Urothelium cell line (cell line): ENCODE measurements around the gene CCDC57.
A peak's percentile ranks its signal among the peaks of the same experiment; 100 is the strongest.
"Not testable (repeated sequence)": the region's sequence is repeated elsewhere in the genome, so short reads cannot be mapped to it uniquely, and the experiment has no call there.

Experiments used
- DNase-seq: peaks from one replicate; pipeline ENCODE4 v3.0.0; 2011; ENCODE audit warnings: low spot score, mixed read lengths
- FAIRE-seq: peaks from 2 replicates; lab custom pipeline; 2011; peaks lifted over from hg19 to GRCh38; lab: Jason Lieb, UNC

CCDC57 gene

GRCh38 chr17:82138511-82138992 lies 74.1 kb downstream of the CCDC57 start:
- DNase-seq (no peak), FAIRE-seq (peak; percentile 5)

DNA sequence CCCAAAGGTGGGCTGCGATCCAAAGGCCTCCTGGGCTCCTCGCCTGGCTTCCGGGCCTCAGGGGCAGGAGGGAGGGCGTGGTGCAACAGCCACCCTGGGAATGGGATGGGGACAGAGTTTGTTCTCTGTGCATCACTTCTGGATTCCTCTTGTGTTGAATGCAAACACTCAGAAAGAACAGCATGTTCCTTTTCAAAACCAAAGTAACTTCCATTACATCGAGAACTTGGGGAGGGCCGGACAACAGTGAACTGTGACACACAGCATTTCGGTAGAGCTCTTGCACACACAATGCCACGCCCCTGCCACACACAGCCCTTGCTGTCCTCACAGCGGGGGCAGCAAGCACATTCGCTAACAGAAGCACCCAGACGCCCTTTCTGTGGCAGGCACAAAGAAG lies 78.5 kb downstream of the CCDC57 start:
- FAIRE-seq (peak; percentile 5), DNase-seq (no peak)

DNA sequence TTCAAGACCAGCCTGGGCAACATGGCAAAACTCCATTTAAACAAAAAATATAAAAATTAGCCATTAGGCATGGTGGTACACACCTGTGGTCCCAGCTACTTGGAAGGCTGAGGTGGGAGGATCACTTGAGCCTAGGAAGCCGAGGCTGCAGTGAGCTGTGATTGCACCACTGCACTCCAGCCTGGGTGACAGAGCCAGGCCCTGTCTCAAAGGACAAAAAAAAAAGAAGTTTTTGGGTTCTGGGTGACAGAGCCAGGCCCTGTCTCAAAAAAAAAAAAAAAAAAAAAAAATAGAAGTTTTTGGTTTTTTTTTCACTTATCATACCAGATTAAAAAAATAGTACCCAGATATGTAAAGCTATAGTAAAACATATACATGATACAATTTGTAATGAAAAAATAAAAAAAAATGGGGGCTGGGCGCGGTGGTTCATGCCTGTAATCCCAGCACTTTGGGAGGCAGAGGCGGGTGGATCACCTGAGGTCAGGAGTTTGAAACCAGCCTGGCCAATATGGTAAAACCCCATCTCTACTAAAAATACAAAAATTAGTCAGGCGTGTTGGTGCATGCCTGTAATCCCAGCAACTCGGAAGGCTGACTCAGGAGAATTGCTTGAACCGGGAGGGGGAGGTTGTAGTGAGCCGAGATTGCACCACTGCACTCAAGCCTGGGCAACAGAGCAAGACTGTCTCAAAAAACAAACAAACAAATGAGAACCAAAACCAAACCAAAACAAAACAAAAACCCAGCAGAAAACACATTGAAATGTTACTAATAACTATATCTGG lies 79.3 kb downstream of the CCDC57 start:
- DNase-seq, FAIRE-seq: not testable (repeated sequence)

DNA sequence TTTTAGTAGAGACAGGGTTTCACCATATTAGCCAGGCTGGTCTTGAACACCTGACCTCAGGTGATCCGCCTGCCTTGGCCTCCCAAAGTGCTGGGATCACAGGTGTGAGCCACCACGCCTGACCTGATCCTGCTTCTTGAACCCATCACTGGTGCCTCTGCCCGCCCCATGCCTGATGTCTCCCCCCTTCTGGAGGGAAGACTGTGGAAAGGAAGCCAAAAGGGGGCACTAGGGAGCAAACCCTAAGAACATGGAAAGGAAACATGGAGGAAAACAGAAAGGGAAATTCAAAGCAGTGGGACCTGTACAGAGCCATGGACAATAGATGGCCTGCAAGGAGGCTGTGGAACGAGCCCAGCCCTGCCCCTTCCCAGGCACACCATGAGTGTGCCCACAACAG lies 83.5 kb downstream of the CCDC57 start:
- no peak for DNase-seq
- FAIRE-seq: no peak

- FAIRE-seq (no peak), DNase-seq (no peak)
Observed at GRCh38 chr17:82128287-82128686, 84.4 kb downstream of the CCDC57 start.

- FAIRE-seq: no peak
Observed at GRCh38 chr17:82127704-82128103, 84.9 kb downstream of the CCDC57 start.

DNA sequence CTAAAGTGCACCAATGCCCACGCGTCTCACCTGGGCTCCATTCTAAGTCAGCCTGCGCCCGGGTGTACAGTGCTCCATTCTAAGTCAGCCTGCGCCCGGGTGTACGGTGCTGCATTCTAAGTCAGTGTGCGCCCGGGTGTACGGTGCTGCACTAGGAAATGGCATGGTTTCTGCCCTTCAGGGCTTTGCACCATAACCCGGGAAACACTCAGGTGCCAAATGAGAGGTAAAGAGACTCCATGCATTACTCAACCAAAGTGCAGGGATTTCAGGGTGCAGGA lies 85.4 kb downstream of the CCDC57 start:
- FAIRE-seq (no peak), DNase-seq (no peak)

More at GRCh38 chr17:82127704-82128103, 84.9 kb downstream of the CCDC57 start:
- no peak for DNase-seq

DNA sequence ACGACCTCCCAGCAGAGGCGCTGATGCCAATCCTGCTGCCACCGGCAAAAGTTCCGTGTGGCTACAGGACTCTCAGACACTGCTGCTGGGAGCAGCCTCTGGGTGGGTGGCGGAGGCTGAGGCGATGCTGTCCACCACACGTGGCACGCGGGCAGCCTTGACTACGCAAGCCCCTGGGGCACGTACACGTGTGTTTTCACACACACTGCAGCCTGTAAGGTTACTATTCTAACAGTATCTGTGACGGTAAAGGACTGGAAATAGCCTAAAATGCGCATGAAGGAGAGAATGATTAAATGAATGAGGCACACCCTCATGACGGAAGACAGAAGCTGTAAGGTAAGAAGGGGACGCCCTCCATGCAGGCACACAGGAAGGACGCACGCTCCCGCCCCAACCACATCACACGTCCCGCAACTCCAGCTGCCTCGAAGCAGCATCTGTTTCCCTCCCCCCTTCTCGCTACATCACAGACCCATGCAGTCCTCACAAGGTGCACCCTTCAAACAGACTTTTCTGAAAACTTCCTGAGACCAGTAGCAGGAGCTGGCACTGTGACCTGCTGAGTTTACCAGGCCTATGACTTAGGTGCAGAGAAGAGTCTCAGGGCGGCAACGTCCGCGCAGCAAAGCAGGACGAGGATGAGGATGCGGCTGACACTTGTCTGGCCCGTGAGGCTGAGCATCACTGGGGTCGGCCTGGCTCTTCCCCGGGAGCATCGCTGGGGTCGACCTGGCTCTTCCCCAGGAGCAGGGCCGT lies 85.9 kb downstream of the CCDC57 start:
- DNase-seq: no peak
- peak; percentile 81 for FAIRE-seq

GRCh38 chr17:82124101-82124500 lies 88.5 kb downstream of the CCDC57 start:
- peak; percentile 20 for FAIRE-seq
- DNase-seq: no peak

DNA sequence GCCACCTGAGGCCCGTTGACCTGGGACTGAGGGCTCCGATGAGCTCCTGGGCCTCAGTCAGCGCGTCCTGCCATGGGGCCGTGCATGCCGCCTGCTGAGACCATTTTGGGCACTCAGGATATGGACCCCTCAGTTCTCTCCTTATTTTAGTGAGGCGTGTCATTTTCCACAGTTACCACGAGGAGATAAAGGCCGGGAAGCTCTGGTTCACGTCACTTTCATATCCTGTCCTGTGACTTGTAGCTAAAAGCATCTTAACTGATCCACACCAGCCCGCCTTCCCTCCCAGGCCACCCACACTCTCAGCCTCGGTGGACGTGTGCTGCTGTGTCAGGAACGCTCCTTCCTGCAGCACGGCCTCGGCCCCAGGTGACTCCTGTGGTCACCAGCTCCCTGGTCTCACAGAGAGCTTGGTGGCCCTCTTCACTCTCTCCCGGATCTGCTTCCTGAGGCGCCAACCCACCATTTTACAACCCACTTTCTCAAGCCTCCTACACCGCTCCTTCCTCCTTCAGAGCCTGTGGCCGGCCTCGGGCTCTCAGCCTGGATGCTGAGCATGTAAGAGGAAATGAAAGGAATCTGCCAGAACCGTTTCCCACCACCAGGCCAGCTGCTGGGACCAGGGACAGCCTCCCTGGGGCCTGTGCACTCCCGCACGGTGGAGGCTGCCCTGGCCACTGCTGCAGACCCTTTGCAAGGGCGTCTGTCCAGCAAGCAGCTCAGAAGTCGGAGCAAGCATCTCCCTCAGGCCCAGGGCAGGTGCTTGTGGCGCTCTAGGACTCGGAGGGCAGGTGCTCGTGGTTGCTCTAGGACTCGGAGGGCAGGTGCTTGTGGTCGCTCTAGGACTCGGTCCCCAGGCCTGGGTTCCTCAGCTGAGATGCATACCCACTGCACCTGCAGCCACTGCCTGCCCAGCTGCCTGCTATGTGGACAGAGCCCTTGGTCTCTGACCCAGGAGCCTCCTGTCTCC lies 90.7 kb downstream of the CCDC57 start:
- FAIRE-seq (peak; percentile 53), DNase-seq (no peak)

- no peak for DNase-seq
- no peak for FAIRE-seq
Observed at GRCh38 chr17:82121246-82121645, 91.4 kb downstream of the CCDC57 start.

DNA sequence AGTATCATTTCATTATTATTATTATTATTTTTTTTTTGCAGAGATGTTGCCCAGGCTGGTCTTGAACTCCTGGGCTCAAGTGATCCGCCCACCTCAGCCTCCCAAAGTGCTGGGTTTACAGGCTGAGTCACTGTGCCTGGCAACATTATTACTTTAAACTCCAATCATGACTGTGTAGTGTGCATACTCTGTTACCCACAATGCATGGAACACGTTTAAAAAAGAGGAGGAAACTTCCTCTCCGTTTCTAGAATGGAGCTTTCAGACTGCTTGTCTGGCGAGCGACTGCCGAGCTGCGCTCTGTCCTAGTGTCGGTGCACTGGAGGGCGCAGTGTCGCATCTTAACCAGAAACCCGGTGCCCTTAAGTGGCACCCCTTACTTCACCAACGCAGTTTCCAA lies 92.5 kb downstream of the CCDC57 start:
- DNase-seq (no peak), FAIRE-seq (no peak)

DNA sequence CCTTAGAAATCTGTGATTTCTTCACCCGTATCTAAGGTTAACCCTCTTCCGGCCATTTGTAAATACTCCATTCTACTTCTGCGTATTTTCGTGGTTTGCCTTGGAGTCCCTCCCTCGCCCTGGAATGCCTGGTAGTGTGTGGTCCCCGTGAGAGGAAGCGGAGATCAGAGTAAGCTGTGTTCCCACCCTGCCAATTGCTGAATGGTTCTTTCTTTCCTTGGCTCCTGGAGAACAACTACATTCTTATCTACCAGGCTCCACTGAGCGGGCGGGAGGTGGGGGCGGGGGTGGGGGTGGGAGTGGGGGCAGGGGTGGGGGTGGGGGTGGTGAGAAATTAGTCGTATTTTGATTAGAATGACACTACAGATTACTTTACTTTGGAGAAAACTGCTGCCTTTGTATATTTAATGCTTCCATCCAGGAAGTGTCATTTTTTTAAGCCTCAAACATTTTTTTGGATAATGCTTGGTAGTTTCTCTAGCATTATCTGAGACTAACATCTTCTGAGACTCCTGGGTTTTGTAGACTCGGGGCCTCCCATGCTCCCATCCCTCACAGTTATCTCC lies 93.7 kb downstream of the CCDC57 start:
- no peak for DNase-seq
- no peak for FAIRE-seq

DNA sequence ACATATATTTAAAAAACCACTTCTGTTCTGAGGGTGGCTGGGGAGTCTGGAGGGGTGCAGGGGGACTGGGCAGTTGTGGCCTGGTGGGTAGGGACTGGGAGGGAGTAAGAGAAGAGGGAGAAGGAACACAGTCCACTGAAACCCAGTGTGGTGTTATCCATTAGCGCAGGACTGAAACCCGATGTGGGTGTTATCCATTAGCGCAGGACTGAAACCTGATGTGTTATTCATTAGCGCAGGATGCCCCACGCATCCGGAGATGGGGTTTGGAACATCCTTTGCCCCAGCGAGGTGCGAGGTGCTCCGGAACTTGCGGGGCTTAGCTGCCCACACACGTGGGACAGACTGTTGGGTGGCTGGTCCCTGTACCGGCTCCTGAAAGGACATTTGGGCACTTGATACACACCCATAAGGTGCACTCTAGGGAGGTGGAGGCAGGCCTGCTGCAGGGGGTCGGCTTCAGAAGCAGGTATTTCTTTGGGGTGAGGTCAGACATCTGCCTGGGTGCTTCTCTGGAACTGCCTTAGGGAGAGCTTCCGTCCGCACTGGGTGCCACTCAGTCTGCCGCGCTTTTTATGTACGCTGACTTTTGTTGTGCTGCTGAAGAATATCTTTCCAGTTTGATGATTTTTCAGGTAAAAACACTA lies 94.4 kb downstream of the CCDC57 start:
- DNase-seq (no peak), FAIRE-seq (peak; percentile 35)

GRCh38 chr17:82117139-82118090 lies 95.2 kb downstream of the CCDC57 start:
- DNase-seq (no peak), FAIRE-seq (peak; percentile 46)

DNA sequence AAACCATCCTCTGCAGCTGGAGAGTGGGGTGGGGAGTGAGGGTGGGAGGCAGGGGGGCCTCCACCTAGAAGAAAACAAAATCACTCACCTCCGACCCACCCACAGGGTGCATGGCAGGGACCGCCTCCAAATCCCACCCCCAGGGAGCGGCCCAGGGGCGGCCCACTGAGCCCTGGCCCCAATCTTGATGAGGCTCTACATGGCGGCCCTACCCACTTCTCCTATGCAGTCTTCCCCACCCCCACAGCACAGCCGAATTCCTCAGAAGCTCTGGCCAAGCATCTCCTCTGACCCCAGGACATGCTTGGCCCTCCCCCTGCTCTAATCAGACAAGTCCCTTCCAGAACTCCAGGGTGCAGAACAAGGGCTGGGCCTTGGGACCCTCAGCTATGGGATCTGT lies 96.4 kb downstream of the CCDC57 start:
- FAIRE-seq (no peak), DNase-seq (no peak)

DNA sequence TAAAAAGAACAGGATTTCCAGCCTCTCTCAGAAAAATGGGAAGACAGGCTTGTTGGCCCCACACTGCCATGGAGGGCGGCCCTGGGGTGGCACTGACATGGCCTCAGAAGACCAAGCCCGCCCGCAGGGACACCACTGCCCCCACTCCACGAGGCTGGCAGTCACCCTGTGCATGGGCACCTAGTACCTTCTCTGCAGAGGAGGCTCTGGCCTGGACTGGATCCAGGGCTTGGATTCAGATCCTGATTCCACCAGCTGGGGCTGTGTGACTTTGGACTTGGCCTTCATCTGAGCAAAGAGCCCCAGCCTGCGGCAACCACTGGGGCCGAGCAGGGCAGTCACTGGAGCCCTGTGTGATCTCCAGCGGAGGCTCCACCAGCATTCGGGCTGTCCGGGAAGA lies 97.8 kb downstream of the CCDC57 start:
- FAIRE-seq (no peak), DNase-seq (no peak)

DNA sequence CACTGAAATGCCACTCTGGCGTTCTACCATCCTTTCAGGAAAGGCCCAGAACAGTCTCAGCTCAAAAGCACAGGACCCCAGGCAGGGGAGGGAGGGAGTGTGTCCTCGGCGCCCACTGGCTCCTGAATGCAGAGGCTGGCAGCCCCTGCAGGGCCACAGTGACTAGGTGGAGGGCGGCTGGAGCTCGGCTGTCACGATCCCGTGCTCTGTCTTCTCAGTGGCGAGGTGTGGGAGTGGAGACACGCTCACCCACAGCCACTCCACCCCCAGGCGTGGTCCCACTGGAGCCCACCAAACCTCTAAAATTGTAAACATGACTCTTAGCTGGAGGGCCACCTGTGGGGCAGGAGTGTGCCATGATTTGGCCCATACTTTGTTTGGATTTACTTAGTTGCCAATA lies 98.2 kb downstream of the CCDC57 start:
- FAIRE-seq: no peak
- DNase-seq: no peak

GRCh38 chr17:82113941-82114340 lies 98.7 kb downstream of the CCDC57 start:
- DNase-seq (no peak), FAIRE-seq (no peak)
